OCI-LY3 (cell line): ENCODE data around the gene HOXC9.
A peak's percentile ranks its signal among the peaks of the same experiment; 100 is the strongest.

Experiments used
- H2AFZ ChIP-seq: fragments of 200-600, 300-600 bp; shearing (Covaris generic); 2 replicates; pipeline ENCODE4 v1.6.0; 2014; ENCODE audit warnings: antibody characterized with exemption, low read depth, low read length
- H3K27ac ChIP-seq: fragments of 200-600, 300-600 bp; sonication (generic); 2 replicates; pipeline ENCODE4 v1.5.1; 2014; ENCODE audit warnings: mild to moderate bottlenecking, low read length, moderate library complexity, mixed read lengths
- H3K27me3 ChIP-seq: fragments of 200-600, 300-600 bp; sonication (generic); 2 replicates; pipeline ENCODE4 v1.6.1; 2014; ENCODE audit warnings: low read depth, low read length, mixed read lengths
- H3K36me3 ChIP-seq: fragments of 200-600, 300-600 bp; sonication (generic); replicated peaks from 2 replicates; pipeline ENCODE3; 2014; ENCODE audit warnings: low read depth, low read length, mixed read lengths
- H3K4me1 ChIP-seq: fragments of 300-600, 200-600 bp; sonication (generic); 2 replicates; pipeline ENCODE4 v1.6.1; 2014; ENCODE audit warnings: low read length, mixed read lengths
- H3K4me2 ChIP-seq: fragments of 200-600, 300-600 bp; sonication (generic); 2 replicates; pipeline ENCODE4 v1.6.1; 2014; ENCODE audit warnings: low read length, mixed read lengths
- H3K4me3 ChIP-seq: fragments of 300-600, 200-600 bp; sonication (generic); 2 replicates; pipeline ENCODE4 v1.5.1; 2014; ENCODE audit warnings: antibody characterized with exemption, mild to moderate bottlenecking, low read length, moderate library complexity
- H3K79me2 ChIP-seq: fragments of 300-600, 200-600 bp; shearing (Covaris generic); 2 replicates; pipeline ENCODE4 v1.6.1; 2014; ENCODE audit warnings: mild to moderate bottlenecking, low read length, mixed read lengths
- H3K9ac ChIP-seq: fragments of 300-600, 200-600 bp; shearing (Covaris generic); 2 replicates; pipeline ENCODE4 v1.6.0; 2014; ENCODE audit warnings: mild to moderate bottlenecking, low read length, moderate library complexity
- H3K9me3 ChIP-seq: fragments of 200-600, 300-600 bp; shearing (Covaris generic); 2 replicates; pipeline ENCODE4 v1.6.1; 2014; ENCODE audit warnings: low read length, mixed read lengths; ENCODE audit not compliant: insufficient read depth
- H4K20me1 ChIP-seq: fragments of 200-600, 300-600 bp; sonication (generic); 2 replicates; pipeline ENCODE4 v1.6.1; 2016; ENCODE audit warnings: low read length, mixed read lengths; ENCODE audit not compliant: insufficient read depth
- CTCF ChIP-seq: fragments of 200-600, 300-600 bp; sonication (generic); IDR thresholded peaks from 2 replicates; pipeline ENCODE4 v1.5.1; 2014; ENCODE audit warnings: antibody characterized with exemption, low read length, low read depth
- EZH2phosphoT487 ChIP-seq: fragments of 200-600 bp; shearing (Covaris generic); IDR thresholded peaks from 2 replicates; pipeline ENCODE4 v1.6.1; 2018; ENCODE audit warnings: antibody characterized with exemption, mixed run types, low read depth

Gene HOXC9

DNA sequence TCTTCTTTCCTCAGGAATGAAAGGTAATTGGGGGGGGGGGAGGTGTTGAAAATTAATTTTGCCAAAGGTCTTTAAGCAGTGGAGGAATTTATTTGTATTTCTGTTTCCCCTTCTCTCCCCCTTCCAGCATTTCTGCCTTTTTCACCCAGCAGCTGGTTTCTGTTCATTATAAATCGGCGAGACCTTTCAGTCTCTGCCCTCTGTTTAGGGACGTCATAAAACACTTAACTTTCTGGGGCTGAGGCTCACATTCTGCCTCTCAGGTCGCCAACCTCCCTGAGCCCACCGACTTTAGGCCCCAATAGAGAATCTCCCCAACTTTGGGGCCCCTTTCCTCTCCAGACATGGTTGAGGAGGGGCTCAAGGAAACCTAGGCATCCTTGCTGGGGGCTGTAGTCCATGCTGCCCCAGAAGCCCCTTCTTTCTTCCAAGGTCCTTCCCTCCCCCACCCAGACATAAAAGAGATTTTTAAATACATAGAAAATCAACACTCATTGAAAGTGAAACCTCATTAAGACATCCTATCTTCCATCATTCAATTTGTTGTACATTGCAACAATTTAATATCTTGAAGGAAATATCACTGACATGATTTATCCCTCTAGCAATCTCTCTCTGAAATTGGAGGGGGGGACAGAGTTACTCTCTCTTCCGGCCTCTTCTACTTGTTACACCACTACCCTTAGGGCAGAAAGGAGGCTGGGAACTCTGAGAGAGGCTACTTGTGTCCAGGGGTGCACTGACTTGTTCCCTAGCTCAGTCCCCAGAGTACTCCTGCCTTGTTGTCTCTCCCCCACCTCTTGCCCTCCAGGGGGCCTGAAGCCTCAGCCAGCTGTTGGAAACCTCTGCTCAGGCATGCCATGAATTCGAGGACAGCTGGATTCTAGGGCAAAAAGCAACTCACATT, 25.8 kb downstream of the HOXC9 start:
- peak overlapping the region; percentile 64 for H3K4me3 ChIP-seq
- no peaks in the 10 kb centered on the region for H4K20me1 ChIP-seq
- H3K9me3 ChIP-seq, result no peaks in the 10 kb centered on the region
- H3K4me1 ChIP-seq, result peaks cover 66% of the 10 kb centered on the region
- H2AFZ ChIP-seq, result peak overlapping the region; percentile 63
- H3K27ac ChIP-seq, result peak overlapping the region; percentile 72
- H3K79me2 ChIP-seq, result no peaks in the 10 kb centered on the region
- TF ChIP-seq CTCF (no peak), EZH2phosphoT487 (no peak)
- peak overlapping the region; percentile 91 for H3K4me2 ChIP-seq
- peak overlapping the region; percentile 60 for H3K9ac ChIP-seq
- no peaks in the 10 kb centered on the region for H3K27me3 ChIP-seq
- H3K36me3 ChIP-seq, result no peaks in the 10 kb centered on the region

- Histone ChIP-seq H3K27ac (peak overlapping the region; percentile 72), H3K36me3 (no peaks in the 10 kb centered on the region), H3K4me3 (peak overlapping the region; percentile 64), H4K20me1 (no peaks in the 10 kb centered on the region), H2AFZ (peak overlapping the region; percentile 63), H3K9ac (peak overlapping the region; percentile 60), H3K9me3 (no peaks in the 10 kb centered on the region), H3K4me2 (peak overlapping the region; percentile 91), H3K27me3 (no peaks in the 10 kb centered on the region), H3K79me2 (no peaks in the 10 kb centered on the region), H3K4me1 (peaks cover 55% of the 10 kb centered on the region)
- no peak for TF ChIP-seq CTCF
- no peak for TF ChIP-seq EZH2phosphoT487
These were observed 26.9 kb downstream of the HOXC9 start for GRCh38 chr12:54026640-54027441.

DNA sequence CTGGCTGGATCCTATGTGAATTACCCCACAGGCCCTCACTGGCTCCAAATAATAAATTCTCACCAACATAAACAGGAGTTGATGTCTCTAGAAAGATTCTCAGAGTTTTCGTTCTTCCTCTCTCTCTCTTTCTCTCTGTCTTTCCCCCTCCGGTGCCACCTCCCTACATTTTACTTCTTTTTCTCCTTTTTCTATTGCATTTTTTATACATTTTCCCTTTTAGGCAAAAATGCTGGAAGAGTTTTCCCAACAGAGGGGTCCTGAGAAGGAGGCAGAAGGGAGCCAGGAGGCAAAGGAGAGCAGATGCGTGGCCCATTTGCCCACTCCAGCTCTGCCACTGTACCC, 27.5 kb downstream of the HOXC9 start:
- Histone ChIP-seq H4K20me1 (no peaks in the 10 kb centered on the region), H3K9me3 (no peaks in the 10 kb centered on the region), H3K4me2 (peak overlapping the region; percentile 91), H3K27me3 (no peaks in the 10 kb centered on the region), H3K4me1 (peaks cover 49% of the 10 kb centered on the region), H3K36me3 (no peaks in the 10 kb centered on the region), H2AFZ (0 out of 2 replicates have a peak overlapping the region, but pooled peaks have one; percentile 63), H3K9ac (peak overlapping the region; percentile 60; the same call in 1 of the 2 replicates), H3K4me3 (0 out of 2 replicates have a peak overlapping the region, but pooled peaks have one; percentile 64), H3K27ac (peak overlapping the region; percentile 72), H3K79me2 (no peaks in the 10 kb centered on the region)
- TF ChIP-seq EZH2phosphoT487 (no peak), CTCF (no peak)
